Chondrocyte (in vitro differentiated cells): ENCODE measurements around the gene CYP46A1. TPM values are rescaled to one million over a fixed set of nuclear protein-coding genes. Genes with fewer than 3 reads are reported as not detected.

Experiments
- DNase-seq: peaks from one replicate; pipeline ENCODE4 v3.0.0; 2021; ENCODE audit warnings: mixed read lengths, low spot score
- H3K27ac Mint-ChIP-seq: one replicate; pipeline ENCODE4 v1.8.0; 2021; ENCODE audit warnings: mild to moderate bottlenecking, moderate library complexity, mixed read lengths; ENCODE audit not compliant: unreplicated experiment
- H3K27me3 Mint-ChIP-seq: 2 replicates; pipeline ENCODE4 v1.8.0; 2021; ENCODE audit warnings: low read depth, mixed read lengths
- H3K36me3 Mint-ChIP-seq: 2 replicates; pipeline ENCODE4 v1.8.0; 2021; ENCODE audit warnings: low read depth, mixed read lengths
- H3K4me1 Mint-ChIP-seq: 2 replicates; pipeline ENCODE4 v1.8.0; 2021; ENCODE audit warnings: low read depth, mild to moderate bottlenecking, mixed read lengths
- H3K4me3 Mint-ChIP-seq: one replicate; pipeline ENCODE4 v1.8.0; 2021; ENCODE audit warnings: mild to moderate bottlenecking, moderate library complexity, mixed read lengths; ENCODE audit not compliant: unreplicated experiment
- H3K9me3 Mint-ChIP-seq: 2 replicates; pipeline ENCODE4 v1.8.0; 2021; ENCODE audit warnings: low read depth, mixed read lengths
- CTCF ChIP-seq: fragments of 200-600 bp; sonication (generic); IDR thresholded peaks from 2 replicates; pipeline ENCODE4 v1.5.0; 2021; ENCODE audit warnings: antibody characterized with exemption, mild to moderate bottlenecking, moderate library complexity
- total RNA-seq: library from RNA; stranded (reverse); gene quantifications from 3 replicates; pipeline ENCODE4 v1.2.1, GENCODE V29; 2021

Gene CYP46A1
- total RNA-seq, 1 donor from 2014 or later, result 0.72 TPM

- Mint-ChIP-seq H3K9me3 (no peaks in the 10 kb centered on the region), H3K4me1 (peaks cover 7% of the 10 kb centered on the region), H3K27me3 (no peaks in the 10 kb centered on the region), H3K4me3 (no peak overlapping the region), H3K36me3 (peaks cover 4% of the 10 kb centered on the region), H3K27ac (no peak overlapping the region)
- peak; percentile 78 for DNase-seq
- TF ChIP-seq CTCF, result no peak
Measured at GRCh38 chr14:99668307-99669295, 15.5 kb upstream of the CYP46A1 start.

DNA sequence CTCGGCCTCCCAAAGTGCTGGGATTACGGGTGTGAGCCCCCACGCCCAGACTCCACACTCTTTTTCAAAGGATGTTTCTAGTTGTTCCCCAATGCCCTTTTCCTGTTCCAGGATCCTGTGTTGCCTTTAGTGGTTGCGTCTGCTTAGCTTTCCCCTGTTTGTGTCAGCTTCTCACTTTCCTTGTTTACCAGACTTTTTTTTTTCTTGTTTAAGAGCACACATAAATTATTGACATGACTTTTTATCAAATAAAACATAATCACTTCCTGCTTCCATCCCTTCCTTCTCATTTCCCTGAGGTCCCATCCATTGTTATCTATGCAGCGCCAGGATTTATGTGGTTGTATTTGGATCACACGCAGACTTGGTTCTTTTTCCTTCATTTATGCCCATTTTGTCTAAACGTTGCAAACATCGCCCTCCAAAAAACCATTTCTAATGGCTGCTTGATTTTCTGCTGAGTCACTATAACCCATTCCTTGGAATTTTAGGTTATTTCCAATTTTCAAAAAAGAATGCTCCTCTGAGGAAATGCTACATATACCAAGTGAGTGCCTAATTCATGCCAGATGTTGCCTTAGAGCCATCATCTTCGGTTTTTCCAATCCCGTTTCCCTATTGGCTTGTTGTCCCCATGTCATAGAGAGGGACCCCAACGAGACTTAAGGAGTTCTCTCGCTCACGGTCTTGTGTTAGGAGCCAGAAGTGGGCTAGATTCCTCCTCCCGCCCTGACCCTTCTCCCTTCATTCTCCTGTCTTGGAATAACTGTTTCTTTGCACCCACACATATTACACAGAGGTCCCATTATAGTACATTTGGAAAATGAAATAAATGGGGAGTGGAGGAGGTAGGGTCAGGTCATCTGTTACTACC lies 13.5 kb upstream of the CYP46A1 start:
- H3K27ac Mint-ChIP-seq, result no peak overlapping the region

GRCh38 chr14:99671235-99672224 lies 12.6 kb upstream of the CYP46A1 start:
- Mint-ChIP-seq H3K4me1 (peaks cover 10% of the 10 kb centered on the region), H3K27ac (no peak overlapping the region), H3K9me3 (no peaks in the 10 kb centered on the region), H3K36me3 (peaks cover 4% of the 10 kb centered on the region), H3K27me3 (no peaks in the 10 kb centered on the region), H3K4me3 (no peak overlapping the region)
- peak; percentile 39 for DNase-seq
- no peak for TF ChIP-seq CTCF

More for the DNA sequence above, 13.5 kb upstream of the CYP46A1 start:
- H3K27me3 Mint-ChIP-seq, result no peaks in the 10 kb centered on the region
- no peaks in the 10 kb centered on the region for H3K9me3 Mint-ChIP-seq
- peak; percentile 17 for DNase-seq
- no peak for TF ChIP-seq CTCF
- H3K4me1 Mint-ChIP-seq, result peaks cover 7% of the 10 kb centered on the region
- peaks cover 4% of the 10 kb centered on the region for H3K36me3 Mint-ChIP-seq
- H3K4me3 Mint-ChIP-seq, result no peak overlapping the region

GRCh38 chr14:99672506-99673304 lies 11.4 kb upstream of the CYP46A1 start:
- Mint-ChIP-seq H3K4me3 (no peak overlapping the region), H3K9me3 (no peaks in the 10 kb centered on the region), H3K4me1 (peaks cover 12% of the 10 kb centered on the region), H3K27ac (no peak overlapping the region), H3K36me3 (peaks cover 4% of the 10 kb centered on the region), H3K27me3 (no peaks in the 10 kb centered on the region)
- TF ChIP-seq CTCF, result no peak
- DNase-seq, result no peak
